Limb (tissue), 2 donors: ENCODE measurements around the gene VWA1.
"Not testable (repeated sequence)": the region's sequence is repeated elsewhere in the genome, so short reads cannot be mapped to it uniquely, and the experiment has no call there.

Experiments used
- DNase-seq, 2 donors: peaks; one replicate each; pipeline ENCODE4 v3.0.0-alpha.2; 2016; ENCODE audit errors: extremely low spot score in 2 of 2

The VWA1 gene

GRCh38 chr1:1482856-1483255 is 47.4 kb downstream of the VWA1 start:
- no peak for DNase-seq

- DNase-seq = no peak
Measured at GRCh38 chr1:1483714-1484113, 48.2 kb downstream of the VWA1 start.

GRCh38 chr1:1484976-1485750 is 49.7 kb downstream of the VWA1 start:
- DNase-seq = not testable (repeated sequence)

- not testable (repeated sequence) for DNase-seq
Measured at GRCh38 chr1:1485755-1486317, 50.3 kb downstream of the VWA1 start.

GRCh38 chr1:1487701-1488100 is 52.2 kb downstream of the VWA1 start:
- DNase-seq = no peak

- DNase-seq = no peak
Measured at GRCh38 chr1:1489231-1489630, 53.7 kb downstream of the VWA1 start.

- DNase-seq = no peak
Measured at GRCh38 chr1:1489861-1490260, 54.4 kb downstream of the VWA1 start.

- DNase-seq = no peak
Measured at GRCh38 chr1:1490633-1491230, 55.2 kb downstream of the VWA1 start.

- no peak for DNase-seq
Measured at GRCh38 chr1:1491601-1492000, 56.1 kb downstream of the VWA1 start.
